HG03280 (cell line): Measurements from ENCODE around the gene CMTM3.
"Not testable (repeated sequence)": the region's sequence is repeated elsewhere in the genome, so short reads cannot be mapped to it uniquely, and the experiment has no call there.

Experiments used
- ATAC-seq: cut with Tn5 transposase; IDR thresholded peaks from one replicate; pipeline ENCODE4 v1.9.1; 2021; ENCODE audit warnings: mild to moderate bottlenecking, moderate library complexity; ENCODE audit not compliant: unreplicated experiment

CMTM3 gene

DNA sequence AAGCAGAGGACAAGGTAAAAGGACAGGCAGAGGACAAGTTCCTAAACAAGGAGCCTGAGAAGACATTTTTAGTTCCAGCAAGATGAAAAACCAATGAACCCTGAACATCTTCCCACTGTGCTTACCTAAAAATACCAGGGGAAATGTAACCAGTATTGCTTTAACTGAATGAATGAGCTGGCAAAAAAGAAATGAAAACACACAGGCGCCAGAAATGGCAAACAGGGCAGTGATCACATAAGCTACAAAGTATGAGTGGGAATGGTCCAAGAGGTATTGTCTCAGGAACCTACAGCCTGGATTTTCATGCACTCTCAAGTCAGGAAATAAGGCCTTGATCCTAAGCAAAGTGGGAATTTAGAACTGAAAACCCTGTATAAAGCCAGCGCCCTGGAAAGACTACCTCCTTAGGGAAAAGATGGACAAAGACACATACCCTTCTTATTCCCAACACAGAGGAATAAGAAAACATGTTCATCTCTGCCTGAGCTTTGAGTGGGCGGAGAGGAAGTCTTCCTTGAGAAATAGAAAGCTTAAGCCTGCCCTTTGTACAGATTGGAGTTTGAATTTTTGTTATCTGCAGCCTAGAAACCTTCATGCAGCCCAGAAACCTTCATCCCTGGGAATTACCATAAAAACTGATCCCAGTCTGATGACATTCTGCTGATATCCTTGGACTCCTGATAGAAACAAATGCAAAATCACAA lies 23.1 kb upstream of the CMTM3 start:
- no peak for ATAC-seq

DNA sequence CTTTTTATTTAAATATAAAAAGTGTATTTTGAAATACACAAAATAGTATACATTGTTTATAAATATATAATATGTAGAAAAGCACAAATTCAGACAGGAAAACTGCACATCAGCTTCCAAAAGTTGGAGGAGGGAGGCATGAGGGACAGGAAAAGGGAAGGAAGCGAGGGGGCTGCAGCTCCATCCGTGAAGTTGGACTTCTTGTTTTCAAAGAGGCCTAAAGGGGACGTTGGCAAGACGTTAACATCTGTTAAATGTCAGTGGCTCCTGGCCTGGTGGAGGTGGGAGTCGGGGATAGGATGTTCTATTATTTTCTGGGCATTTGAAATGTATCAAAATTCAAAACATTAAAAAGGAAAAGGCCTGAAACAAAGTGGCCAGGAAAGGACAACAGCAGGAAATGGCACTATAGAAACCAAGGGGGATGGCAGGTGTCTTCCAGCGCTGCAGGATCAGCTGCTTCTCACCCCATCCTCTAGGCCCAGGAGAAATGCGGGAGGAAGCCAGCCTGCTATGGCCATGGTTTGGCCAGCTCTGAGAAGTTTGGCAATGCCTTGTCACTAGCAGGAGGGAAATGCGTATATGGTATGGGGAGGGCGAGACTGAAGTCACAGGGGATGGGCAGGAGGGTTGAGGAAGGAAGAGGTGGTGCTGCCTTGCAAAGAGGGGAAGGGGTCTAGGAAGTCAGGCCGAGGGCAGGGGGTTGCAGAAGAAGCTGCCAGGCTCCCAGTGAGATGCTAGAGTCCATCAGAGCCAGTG lies 18.8 kb upstream of the CMTM3 start:
- no peak for ATAC-seq

DNA sequence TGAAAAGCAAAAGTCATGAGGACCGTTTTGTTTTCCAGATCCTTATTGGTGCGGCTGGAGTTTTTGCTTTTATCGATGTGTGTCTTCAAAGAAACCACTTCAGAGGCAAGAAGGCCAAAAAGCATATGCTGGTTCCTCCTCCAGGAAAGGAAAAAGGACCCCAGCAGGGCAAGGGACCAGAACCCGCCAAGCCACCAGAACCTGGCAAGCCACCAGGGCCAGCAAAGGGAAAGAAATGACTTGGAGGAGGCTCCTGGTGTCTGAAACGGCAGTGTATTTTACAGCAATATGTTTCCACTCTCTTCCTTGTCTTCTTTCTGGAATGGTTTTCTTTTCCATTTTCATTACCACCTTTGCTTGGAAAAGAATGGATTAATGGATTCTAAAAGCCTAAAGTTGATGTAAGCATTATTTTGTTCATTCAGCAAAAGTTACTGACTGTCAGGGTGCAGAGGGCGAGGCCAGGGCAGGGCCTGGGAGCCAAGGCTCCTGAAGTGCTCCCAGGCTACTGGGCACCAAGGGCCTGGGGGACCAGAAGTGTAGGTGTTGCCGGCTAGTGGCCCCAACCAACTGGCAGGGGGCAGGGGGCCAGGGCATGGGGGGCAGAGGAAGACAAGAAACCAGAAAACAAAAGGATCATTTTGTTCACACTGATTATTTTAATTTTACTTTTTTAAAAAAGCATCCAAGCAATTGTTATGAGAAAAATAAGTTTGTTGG lies 16.5 kb upstream of the CMTM3 start:
- no peak for ATAC-seq

DNA sequence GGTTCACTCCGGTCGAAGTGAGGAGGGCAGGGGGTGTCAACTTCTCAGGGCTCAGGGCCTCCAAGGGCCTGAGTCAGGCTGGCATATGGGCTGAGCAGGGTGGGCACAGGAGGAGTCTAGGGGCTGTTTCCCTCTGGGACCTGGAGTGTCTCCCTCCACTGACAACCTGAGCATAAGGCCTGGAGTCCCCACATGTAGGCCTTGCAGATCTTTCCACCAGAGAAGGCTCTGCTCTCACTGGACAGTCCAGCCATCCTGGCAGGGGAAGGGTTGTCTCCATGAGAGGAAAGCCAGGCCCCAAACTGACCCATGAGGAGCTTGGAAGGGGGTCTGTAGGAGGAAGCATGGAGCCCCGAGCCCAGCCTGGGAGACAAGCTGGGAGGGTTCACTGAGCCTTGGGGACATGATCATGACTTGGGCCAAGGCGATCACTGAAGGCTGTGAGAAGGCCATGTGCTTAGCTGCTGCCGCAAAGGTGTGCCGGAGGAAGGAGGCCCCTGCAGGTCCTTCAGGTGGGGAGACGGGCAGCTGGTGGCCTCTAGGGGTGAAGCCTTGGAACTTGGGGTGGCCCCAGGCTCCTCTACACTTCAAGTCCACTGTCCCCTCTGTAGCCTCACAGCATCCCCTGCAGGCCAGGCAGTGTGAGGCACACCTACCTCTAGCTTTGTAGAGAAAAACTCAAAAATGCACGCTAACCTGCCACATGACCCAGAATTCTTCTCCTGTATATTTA lies 15.4 kb upstream of the CMTM3 start:
- peak; percentile 71 for ATAC-seq

DNA sequence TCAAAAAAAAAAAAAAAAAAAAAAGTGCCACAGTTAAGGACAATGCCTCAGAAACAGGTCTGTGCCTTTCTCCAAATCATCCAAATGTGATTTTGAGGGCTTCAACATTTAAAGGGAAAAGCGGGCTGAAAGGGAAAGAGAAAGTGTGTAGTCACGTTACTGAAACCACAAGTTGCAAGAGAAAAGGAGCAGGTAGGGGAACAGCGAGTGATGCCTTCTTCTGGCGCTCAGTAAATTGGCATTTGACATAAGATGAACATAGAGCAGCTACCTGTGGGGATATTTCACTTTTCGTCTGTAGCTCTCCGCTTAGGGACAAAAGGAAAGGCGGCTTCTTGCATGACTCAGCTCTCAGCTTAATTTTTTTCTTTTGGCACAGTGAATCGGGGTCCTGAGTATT lies 14.2 kb upstream of the CMTM3 start:
- no peak for ATAC-seq

DNA sequence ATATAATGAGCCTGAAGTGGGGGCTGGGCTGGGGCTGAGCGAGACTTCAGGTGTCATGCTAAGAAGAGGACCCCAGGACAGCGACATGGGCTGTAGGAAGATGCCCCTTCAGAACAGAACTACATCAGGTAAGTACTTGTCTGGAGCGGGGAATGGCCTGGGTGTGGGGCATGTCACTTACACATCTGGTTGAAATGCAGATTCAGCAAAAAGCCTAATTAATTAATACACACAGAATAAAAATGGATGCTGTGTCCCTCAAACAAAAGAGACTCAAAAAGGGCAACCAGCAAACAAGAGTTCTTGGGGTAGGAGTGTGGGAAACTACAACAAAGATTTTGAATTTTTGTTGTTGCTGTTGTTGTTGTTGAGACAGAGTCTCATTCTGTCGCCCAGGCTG lies 13.5 kb upstream of the CMTM3 start:
- no peak for ATAC-seq

DNA sequence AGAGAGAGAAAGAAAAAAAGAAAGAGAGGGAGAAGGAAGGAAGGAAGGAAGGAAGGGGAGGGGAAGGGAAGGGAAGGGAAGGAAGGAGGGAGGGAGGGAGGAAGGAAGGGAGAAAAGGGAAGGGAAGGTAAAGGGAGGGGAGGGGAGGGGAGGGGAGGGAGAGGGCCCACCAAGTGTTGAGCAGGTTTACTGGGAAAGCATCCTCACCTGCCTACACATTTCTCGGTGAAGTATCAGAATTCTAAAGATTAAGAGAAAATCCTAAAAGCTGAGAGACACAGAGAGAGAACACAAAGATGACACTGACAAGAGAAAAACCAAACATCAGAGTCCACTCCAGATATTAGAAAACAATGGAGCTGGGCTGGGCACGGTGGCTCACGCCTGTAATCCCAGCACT lies 12.3 kb upstream of the CMTM3 start:
- no peak for ATAC-seq

DNA sequence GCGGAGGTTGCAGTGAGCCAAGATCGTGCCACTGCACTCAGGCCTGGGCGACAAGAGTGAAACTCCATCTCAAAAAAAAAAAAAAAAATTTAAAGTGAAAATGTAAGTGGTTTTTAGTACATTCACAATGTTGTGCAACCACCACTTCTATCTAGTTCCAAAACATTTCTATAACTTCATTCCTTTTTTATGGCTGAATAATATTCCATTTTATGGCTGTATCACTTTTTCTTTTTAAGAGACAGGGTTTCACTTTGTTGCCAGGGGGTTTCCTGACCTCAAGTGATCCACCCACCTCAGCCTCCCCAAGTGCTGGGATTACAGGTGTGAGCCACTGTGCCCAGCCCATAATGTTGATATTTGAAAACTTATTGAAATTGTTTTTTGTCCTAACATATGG lies 11.7 kb upstream of the CMTM3 start:
- ATAC-seq: no peak

DNA sequence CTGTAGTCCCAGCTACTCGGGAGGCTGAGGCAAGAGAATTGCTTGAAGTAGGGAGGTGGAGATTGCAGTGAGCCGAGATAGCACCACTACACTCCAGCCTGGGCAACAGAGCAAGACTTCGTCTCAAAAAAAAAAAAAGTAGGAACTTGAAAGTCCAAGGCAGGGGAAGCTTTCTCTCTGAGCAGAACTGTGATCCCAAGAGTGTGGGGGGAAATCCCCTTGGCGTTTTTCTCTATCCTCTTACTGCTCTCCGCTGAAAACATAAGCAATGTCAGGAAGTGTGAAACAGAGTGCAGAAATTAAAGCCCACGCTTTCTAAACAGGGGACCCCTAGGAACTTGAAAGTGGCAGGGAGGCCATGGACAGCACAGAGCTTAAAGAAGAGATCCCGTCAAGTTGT lies 9.8 kb upstream of the CMTM3 start:
- ATAC-seq: no peak

DNA sequence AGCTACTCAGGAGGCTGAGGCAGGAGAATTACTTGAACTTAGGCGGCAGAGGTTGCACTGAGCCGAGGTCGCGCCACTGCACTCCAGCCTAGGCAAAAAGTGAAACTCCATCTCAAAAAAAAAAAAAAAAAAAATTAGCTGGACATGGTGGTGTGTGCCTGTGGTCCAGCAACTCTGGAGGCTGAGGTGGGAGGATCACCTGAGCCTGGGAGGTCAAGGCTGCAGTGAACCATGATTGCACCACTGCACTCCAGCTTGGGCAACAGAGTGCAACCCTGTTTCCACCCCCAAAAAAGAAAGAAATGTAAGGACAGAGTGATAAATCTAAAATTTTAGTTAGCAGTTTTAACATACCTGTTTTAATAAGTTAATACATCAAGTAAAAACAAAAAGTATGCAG lies 7.9 kb upstream of the CMTM3 start:
- not testable (repeated sequence) for ATAC-seq

DNA sequence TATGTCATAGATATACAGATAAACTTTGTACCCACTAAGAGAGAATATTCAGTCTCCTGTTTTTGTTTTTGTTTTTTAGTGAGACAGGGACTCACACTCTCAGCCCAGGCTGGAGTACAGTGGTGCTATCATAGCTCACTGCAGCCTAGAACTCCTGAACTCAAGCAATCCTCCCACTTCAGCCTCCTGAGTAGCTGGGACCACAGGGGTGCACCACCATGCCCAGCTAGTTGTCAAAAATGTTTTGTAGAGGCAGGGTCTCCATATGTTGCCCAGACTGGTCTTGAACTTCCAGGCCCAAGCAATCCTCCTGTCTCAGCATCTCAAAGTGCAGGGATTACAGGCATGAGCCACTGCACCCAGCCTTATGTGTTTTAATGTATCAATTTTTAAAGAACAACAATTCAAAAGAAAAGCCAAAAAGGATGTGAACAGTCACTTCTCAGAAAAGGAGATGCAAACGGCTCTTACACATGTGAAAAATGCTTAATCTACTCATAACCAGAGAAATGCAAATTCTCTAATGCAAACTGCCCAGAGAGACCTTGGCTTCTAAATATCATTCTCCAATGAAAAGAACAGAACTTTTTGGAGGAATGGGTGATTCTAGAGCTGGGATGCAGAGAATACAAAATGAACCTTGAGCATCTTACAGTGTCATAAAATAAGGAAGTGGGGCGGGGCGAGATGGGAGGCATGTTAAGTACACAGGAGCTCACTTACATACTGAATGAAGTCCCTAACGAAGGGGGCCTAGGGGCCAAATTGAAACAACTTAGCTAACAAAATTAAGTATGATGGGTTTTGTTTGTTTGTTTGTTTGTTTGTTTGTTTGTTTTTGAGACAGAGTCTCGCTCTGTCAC lies 7.3 kb upstream of the CMTM3 start:
- no peak for ATAC-seq

DNA sequence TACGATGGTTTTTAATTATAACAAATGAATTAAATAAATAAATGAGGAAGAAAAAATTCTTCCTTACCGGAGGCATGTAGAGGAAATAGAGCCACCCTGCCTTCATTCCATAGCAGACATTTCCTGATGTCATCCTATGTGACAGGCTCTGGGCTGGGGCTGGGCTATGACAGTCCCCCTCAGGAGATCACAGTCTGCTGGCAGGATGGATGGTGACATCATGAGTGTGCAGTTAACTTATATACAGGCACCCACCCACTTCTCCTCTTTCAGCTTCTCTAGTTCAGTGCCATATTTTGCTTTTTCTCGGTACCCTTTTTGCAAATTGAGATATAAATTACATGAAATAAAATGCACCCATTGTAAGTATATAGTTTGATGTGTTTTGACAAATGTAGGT lies 6.4 kb upstream of the CMTM3 start:
- ATAC-seq: no peak

DNA sequence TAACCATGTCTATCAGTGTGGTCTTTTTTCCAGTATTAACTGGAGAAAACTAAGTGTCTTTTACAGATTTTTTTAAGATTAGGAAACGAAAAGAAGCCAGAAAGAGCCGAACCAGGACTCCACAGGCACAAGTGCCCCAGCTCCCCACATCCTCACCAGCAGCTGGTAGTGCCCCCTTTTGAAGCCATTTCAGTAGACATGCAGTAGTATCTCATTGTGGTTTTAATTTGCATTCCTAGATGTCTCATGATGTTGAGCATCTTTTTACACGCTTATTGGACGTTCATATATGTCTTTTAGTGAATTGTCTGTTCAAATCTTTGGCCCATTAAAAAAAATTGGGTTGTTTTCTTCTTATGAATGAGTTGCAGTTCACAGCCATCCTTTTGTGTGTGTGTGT lies 4.8 kb upstream of the CMTM3 start:
- no peak for ATAC-seq

DNA sequence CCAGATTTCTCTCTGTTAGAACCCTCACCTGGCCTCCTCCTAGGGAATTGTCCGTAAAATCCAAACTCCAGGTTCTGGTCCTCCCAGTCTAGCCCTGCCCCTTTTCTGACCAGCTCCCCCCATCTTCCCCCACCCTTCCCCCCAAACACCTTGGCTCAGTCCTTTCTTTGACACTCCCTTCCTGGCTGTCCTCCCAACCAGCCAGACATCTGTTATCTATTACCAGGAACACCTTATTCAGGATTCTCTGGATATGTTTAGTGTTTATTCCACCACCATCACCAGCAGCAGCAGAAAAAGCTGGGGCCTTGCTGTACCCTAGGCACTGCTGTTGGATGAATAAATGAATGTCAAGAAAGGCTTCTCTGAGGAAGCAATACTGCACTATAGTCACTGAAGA lies 4.0 kb upstream of the CMTM3 start:
- ATAC-seq: no peak

DNA sequence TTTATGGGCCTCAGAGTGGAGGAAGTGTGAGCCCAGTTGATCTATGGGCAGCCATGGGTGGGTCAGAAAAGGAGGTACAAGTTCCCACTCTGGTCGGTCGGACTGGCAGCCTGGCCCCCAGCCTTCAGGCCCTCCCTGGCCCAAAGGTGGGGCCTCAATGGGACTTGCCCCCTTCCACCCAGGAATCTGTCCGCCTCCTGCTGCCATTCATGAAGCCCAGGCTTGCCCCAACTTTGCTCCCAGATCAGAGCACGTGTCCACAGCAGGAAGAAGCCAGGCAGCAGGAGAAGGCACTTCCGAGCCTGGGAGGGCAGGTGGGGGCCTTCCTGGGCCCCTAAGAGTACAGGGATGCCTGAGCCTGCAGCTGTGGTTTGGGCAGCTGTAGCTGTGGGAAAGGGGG lies 3.0 kb upstream of the CMTM3 start:
- no peak for ATAC-seq

DNA sequence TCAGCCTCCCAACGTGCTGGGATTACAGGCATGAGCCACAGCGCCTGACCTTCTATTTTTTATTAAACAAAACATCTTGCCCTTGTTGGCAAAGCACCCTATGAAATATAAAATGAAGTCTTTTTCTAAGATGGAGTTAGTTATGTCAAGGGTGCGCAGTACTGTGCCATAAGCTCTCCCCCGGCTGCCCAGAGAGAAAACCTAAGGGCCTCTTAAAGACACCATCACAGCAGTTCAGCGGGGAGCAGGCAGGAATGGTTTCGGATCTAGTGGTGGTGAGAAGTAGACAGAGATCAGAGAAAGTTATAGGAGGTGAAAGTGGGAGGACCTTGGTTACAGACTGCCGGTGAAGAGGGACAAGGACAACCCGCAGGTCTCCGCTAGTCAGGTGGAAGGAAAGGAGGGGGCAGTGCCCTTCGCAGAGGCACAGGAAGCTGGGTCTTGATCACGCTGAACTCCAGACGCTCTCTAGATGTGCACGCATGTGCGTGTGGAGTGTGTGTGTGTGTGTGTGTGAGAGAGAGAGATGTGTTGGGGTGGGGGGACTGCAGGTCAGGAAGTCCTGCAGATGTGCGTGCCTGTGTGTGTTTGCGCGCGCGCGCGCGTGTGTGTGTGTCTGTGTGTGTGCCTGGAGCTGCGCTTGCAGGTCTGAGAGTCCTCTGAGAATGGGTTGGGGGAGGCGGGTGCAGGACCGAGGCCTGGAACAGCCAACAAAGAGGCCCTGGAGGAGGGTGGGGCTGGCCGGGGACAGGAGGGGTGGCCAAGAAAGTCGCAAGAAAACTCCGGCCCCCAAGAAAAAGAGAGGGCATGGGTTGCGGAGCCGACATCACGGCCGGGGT lies 748 bp upstream of the CMTM3 start:
- ATAC-seq: no peak

DNA sequence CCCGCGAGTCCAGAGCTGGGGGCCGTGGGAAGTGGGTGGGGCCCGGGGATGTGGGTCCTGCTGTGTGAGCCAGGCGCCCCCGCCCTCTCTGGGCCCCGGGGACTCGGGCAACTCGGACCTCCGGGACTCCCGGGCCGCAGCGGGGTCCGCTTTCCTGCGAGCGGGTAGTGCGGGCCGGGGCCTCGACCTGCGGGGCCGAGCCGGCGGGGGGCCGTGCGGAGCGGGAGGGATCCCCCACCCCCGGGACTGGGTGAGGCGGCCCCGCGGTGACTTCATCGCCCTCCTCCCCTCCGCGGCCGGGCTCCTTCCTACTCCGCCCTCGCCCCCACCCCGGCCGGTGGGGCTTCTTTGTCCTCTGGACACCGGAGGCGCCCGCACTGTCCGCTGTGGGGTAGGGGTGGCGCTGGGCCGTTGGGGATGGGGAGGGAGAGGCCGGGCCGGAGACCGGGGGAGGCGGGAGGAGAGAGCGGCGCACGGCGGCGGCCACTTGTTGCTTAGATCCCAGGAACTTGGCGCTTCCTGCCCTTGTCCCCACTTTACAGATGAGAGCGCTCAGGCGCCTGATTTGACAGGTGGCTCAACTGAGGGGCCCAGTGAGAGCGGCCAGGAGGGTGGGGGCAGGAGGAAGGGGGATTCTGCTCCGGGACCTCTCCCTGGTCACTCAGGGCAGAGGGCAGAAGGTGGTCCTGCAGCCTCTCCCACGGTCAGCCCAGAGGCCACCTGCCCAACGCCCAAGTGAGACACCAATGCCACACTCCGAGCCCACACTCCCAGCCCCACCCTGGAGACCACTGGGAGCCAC lies 874 bp downstream of the CMTM3 start:
- peak; percentile 3 for ATAC-seq

DNA sequence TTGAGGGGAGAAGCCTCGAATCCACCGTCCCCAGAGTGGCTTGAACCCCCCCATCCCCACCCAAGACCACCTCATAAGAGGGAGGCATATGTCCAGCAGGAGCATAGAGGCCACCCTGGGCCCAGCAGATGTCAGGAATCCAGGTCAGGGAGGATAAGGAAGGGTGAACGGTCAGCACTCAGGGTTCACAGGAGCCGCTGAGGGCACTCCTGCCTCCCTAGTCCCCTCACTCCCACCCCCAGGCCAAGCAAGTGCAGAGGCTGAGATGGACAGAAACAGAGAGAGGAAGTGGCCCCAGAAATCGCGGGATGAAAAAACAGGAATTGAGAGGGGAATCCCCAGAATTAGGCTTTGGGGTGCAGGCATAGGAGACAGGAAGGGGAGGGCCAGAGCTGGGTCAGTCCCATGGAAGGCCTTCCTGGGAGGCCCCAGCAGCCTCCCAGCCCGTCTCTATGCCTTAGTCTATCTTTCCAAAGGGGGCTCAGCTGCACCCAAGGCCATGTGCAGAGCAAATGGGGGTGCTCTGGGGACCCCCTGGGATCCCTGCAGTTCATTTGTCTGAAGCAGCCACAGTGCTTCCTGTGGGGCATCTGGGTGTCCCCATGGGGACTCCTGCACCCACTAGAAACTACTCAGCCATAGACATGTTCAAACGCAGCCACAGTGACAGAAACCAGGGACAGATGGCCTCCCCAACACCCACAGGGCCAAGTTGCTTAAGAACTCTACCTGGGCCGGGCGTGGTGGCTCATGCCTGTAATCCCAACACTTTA lies 1.7 kb downstream of the CMTM3 start:
- no peak for ATAC-seq
